ENCODE results near the gene KDM4D. TPM values are rescaled to one million over a fixed set of nuclear protein-coding genes. Genes with fewer than 3 reads are reported as not detected.

KDM4D gene
- polyA plus RNA-seq, 1 of the 3 experiments (the other 2 are of a cell fraction): 1.2 TPM

GRCh38 chr11:94993400-94993943 is 20.0 kb downstream of the KDM4D start:
- H3K9ac ChIP-seq: no peak overlapping the region
- TF ChIP-seq RCOR1 (IDR thresholded peaks at IDR 0.05; ENCODE audit: low read length) (no peak), FOXM1 (IDR thresholded peaks at IDR 0.05; ENCODE audit: low read depth) (no peak), TAF1 (IDR thresholded peaks at IDR 0.05; ENCODE audit: borderline replicate concordance, low read depth, low read length) (no peak), GABPA (IDR thresholded peaks at IDR 0.05; ENCODE audit: low read depth) (no peak), SIN3A (IDR thresholded peaks at IDR 0.05; ENCODE audit: borderline replicate concordance, low read depth, low read length) (no peak), USF2 (IDR thresholded peaks at IDR 0.05; ENCODE audit: borderline replicate concordance, low read depth, low read length) (no peak), IRF3 (IDR thresholded peaks at IDR 0.05; ENCODE audit: low read depth, low read length) (no peak), YY1 (IDR thresholded peaks at IDR 0.05; ENCODE audit: low read depth) (no peak)
- H3K79me2 ChIP-seq (ENCODE audit: insufficient read depth): no peaks in the 10 kb centered on the region
- H3F3A ChIP-seq (replicated peaks; ENCODE audit: insufficient read depth): no peaks in the 10 kb centered on the region
- no peaks in the 10 kb centered on the region for H3K9me2 ChIP-seq
- no peak overlapping the region for H3K4me3 ChIP-seq (ENCODE audit: low read depth in 2 of 2, low read length in 1 of 2)
- H3K27me3 ChIP-seq (ENCODE audit: insufficient read depth): no peaks in the 10 kb centered on the region
- no peaks in the 10 kb centered on the region for H3K4me1 ChIP-seq (ENCODE audit: control insufficient read depth in 1 of 2, insufficient read depth in 2 of 2, low read depth in 1 of 2, low read length in 1 of 2)
- H3K36me3 ChIP-seq (replicated peaks in 1 of 2; ENCODE audit: control insufficient read depth in 1 of 2, insufficient read depth in 2 of 2, low read length in 1 of 2): no peaks in the 10 kb centered on the region
- WGBS (ENCODE audit: low lambda C conversion rate): 91% methylated on average over 2 of the region's 2 CpGs
- DNase-seq: no peak
- CTCF ChIA-PET: no interaction called here
- no peak overlapping the region for H3K27ac ChIP-seq (ENCODE audit: low read depth in 2 of 2, low read length in 1 of 2)
- H3K4me2 ChIP-seq: no peak overlapping the region
- POLR2A ChIA-PET: no interaction called here
- no peaks in the 10 kb centered on the region for H4K20me1 ChIP-seq (ENCODE audit: insufficient read depth)
- no peaks in the 10 kb centered on the region for H3K9me3 ChIP-seq
- H2AFZ ChIP-seq (ENCODE audit: low read depth): no peak overlapping the region

GRCh38 chr11:94997437-94997836 is 23.9 kb downstream of the KDM4D start:
- no peak overlapping the region for H2AFZ ChIP-seq (ENCODE audit: low read depth)
- WGBS (ENCODE audit: low lambda C conversion rate): 92% methylated on average over 6 of the region's 6 CpGs
- H3F3A ChIP-seq (replicated peaks; ENCODE audit: insufficient read depth): no peaks in the 10 kb centered on the region
- POLR2A ChIA-PET: no interaction called here
- H3K27me3 ChIP-seq (ENCODE audit: insufficient read depth): no peaks in the 10 kb centered on the region
- TF ChIP-seq RXRA (IDR thresholded peaks at IDR 0.05; ENCODE audit: borderline replicate concordance, low read depth) (no peak), JUND (IDR thresholded peaks at IDR 0.05) (no peak), EZH2phosphoT487 (IDR thresholded peaks at IDR 0.05; ENCODE audit: borderline replicate concordance, low read depth) (no peak), MXI1 (IDR thresholded peaks at IDR 0.05; ENCODE audit: low read depth, low read length) (no peak), GATA2 (CRISPR knock-in tag; IDR thresholded peaks at IDR 0.05) (no peak), CTCF (IDR thresholded peaks at IDR 0.05) (0 out of 2 replicates have a peak, but pooled peaks have one; percentile 17), TEAD4 (IDR thresholded peaks at IDR 0.05; ENCODE audit: borderline replicate concordance, insufficient read depth) (no peak), MEF2A (IDR thresholded peaks at IDR 0.05; ENCODE audit: borderline replicate concordance, low read depth) (no peak)
- no peaks in the 10 kb centered on the region for H3K4me1 ChIP-seq (ENCODE audit: control insufficient read depth in 1 of 2, insufficient read depth in 2 of 2, low read depth in 1 of 2, low read length in 1 of 2)
- H3K4me2 ChIP-seq: no peak overlapping the region
- no peaks in the 10 kb centered on the region for H3K9me2 ChIP-seq
- no peak overlapping the region; the same call in 1 of the 2 replicates for H3K9ac ChIP-seq
- no peaks in the 10 kb centered on the region for H4K20me1 ChIP-seq (ENCODE audit: insufficient read depth)
- no peak overlapping the region for H3K27ac ChIP-seq (ENCODE audit: low read depth in 2 of 2, low read length in 1 of 2)
- no peaks in the 10 kb centered on the region for H3K9me3 ChIP-seq
- CTCF ChIA-PET: no interaction called here
- no peak for DNase-seq
- H3K79me2 ChIP-seq (ENCODE audit: insufficient read depth): no peaks in the 10 kb centered on the region
- H3K4me3 ChIP-seq (ENCODE audit: low read depth in 2 of 2, low read length in 1 of 2): no peak overlapping the region
- no peaks in the 10 kb centered on the region for H3K36me3 ChIP-seq (replicated peaks in 1 of 2; ENCODE audit: control insufficient read depth in 1 of 2, insufficient read depth in 2 of 2, low read length in 1 of 2)

Data from SK-N-SH (cell line).